ENCODE data around the gene CLMP. TPM values are rescaled to one million over a fixed set of nuclear protein-coding genes. Genes with fewer than 3 reads are reported as not detected.

Gene CLMP
- total and polyA plus RNA-seq, 2 donors (not counting 3 experiments of a cell fraction or from before 2014, with no cell fraction given): 0.03 to 0.18 TPM

GRCh38 chr11:123187248-123187647 is 7.8 kb downstream of the CLMP start:
- intact Hi-C loops (cut with micrococcal nuclease): loop anchor here (5.0 kb wide), 1 partner anchor 50 kb away; no protein-coding TSS in a partner anchor
- no peak overlapping the region for H3K4me2 ChIP-seq (ENCODE audit: insufficient read depth, low read length)

More at GRCh38 chr11:123187248-123187647, 7.8 kb downstream of the CLMP start:
- no peak for FAIRE-seq
- no TSS peak for BruUV-seq (replicated peaks)
- Histone ChIP-seq H3K9me3 (replicated peaks; ENCODE audit: control insufficient read depth, insufficient read depth, low read length) (no peaks in the 10 kb centered on the region), H3K4me1 (ENCODE audit: control insufficient read depth, extremely low read depth, insufficient read depth, low read length) (peaks cover 11% of the 10 kb centered on the region), H3K9me1 (replicated peaks; ENCODE audit: control insufficient read depth, extremely low read depth, insufficient read depth, low read length) (no peaks in the 10 kb centered on the region), H4K20me1 (replicated peaks; ENCODE audit: control insufficient read depth, extremely low read depth, insufficient read depth, low read length) (no peaks in the 10 kb centered on the region), H3K27me3 (ENCODE audit: control insufficient read depth in 2 of 2, insufficient read depth in 2 of 2, low read length in 2 of 2) (no peaks in the 10 kb centered on the region), H3K4me3 (replicated peaks in 1 of 3; ENCODE audit: insufficient read depth in 1 of 3, low read depth in 1 of 3, low read length in 3 of 3) (no peak overlapping the region), H3K9ac (replicated peaks; ENCODE audit: extremely low read depth, insufficient read depth, low read length) (no peak overlapping the region), H3K36me3 (ENCODE audit: control insufficient read depth in 2 of 2, extremely low read depth in 1 of 2, insufficient read depth in 2 of 2, low read length in 2 of 2) (no peaks in the 10 kb centered on the region), H3K27ac (ENCODE audit: insufficient read depth, low read depth, low read length) (no peak overlapping the region), H2AFZ (ENCODE audit: low read depth, low read length) (no peak overlapping the region), H3K79me2 (ENCODE audit: control insufficient read depth, insufficient read depth, low read length) (no peaks in the 10 kb centered on the region)
- ChIA-PET POLR2A (no interaction called here), CTCF (interaction anchor here (1.0 to 2.3 kb wide), 8 partner anchors 8 to 76 kb away, joined by 3 to 16 read pairs (median 5); no protein-coding TSS in a partner anchor)
- DNase-seq (ENCODE audit: low read depth, low spot score): no peak
- dilution Hi-C loops (cut with MboI; ENCODE audit: extremely low pct_ligation_motif_present, low sequenced_read_pairs): no loop called here
- TF ChIP-seq POLR2A (IDR thresholded peaks at IDR 0.05; ENCODE audit: low read depth, low read length): no peak
- TF ChIP-seq, protein P1, sequence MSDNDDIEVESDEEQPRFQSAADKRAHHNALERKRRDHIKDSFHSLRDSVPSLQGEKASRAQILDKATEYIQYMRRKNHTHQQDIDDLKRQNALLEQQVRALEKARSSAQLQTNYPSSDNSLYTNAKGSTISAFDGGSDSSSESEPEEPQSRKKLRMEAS (IDR thresholded peaks at IDR 0.05; ENCODE audit: insufficient read depth, insufficient read length): no peak
- no peak for TF ChIP-seq EZH2 (IDR thresholded peaks at IDR 0.05; ENCODE audit: borderline replicate concordance, low read depth, low read length, severe bottlenecking)
- no peak for TF ChIP-seq POLR2AphosphoS5 (IDR thresholded peaks at IDR 0.05; ENCODE audit: insufficient read depth, low read depth, low read length)
- TF ChIP-seq CTCF (IDR thresholded peaks at IDR 0.05; ENCODE audit: extremely low read depth in 1 of 2, insufficient read depth in 1 of 2, low read depth in 1 of 2, low read length in 2 of 2): no peak
- no peak for TF ChIP-seq MYC (IDR thresholded peaks at IDR 0.05; ENCODE audit: low read depth, low read length)
- no peak for TF ChIP-seq GATA2 (IDR thresholded peaks at IDR 0.05; ENCODE audit: insufficient read depth, insufficient read length, low read depth, low read length)
- no peak for TF ChIP-seq JUN (IDR thresholded peaks at IDR 0.05; ENCODE audit: borderline replicate concordance, insufficient read depth, insufficient read length, low read depth)
- TF ChIP-seq FOS (IDR thresholded peaks at IDR 0.05; ENCODE audit: borderline replicate concordance, insufficient read depth, low read length): no peak
